HCT116 (cell line): ENCODE measurements around the gene ZFP92. TPM values are rescaled to one million over a fixed set of nuclear protein-coding genes. Genes with fewer than 3 reads are reported as not detected.

ENCODE experiments used
- ATAC-seq: fragments of 200-7000 bp; cut with Tn5 transposase; 2 replicates; pipeline ENCODE4 v1.9.1; 2020; ENCODE audit warnings: mild to moderate bottlenecking, moderate library complexity
- BruUV-seq: library from RNA; stranded (reverse); fragments of 400-500 nt; replicated peaks from 2 replicates; lab custom pipeline; 2021; lab: Mats Ljungman, UMichigan
- CTCF ChIA-PET: fragments of 300-600 bp; sonication (Branson Sonifier 250); formaldehyde crosslinking; loops from one replicate; lab custom pipeline; 2021; ENCODE audit warnings: antibody characterized with exemption; lab: Charles Lee
- POLR2A ChIA-PET: fragments of 300-600, 350-600 bp; sonication (Branson Sonifier 250); formaldehyde crosslinking; loops from one replicate; lab custom pipeline; 2021; ENCODE audit warnings: antibody characterized with exemption; lab: Charles Lee
- RAD21 ChIA-PET, 2 experiments: fragments of 300-600 bp; sonication (Branson Sonifier 250); formaldehyde crosslinking; loops; one replicate each; lab custom pipeline; 2023; ENCODE audit warnings: low total read pairs in 2 of 2; ENCODE audit not compliant: uncharacterized antibody in 2 of 2, unreplicated experiment in 2 of 2, low non-redundant PET in 1 of 2; lab: Charles Lee
- DNase-seq: peaks from one replicate; pipeline ENCODE4 v3.0.0-alpha.2; 2010; ENCODE audit warnings: low read depth, low spot score
- H2AFZ ChIP-seq: fragments of 200-600 bp; shearing (Covaris generic), sonication (generic); 2 replicates; pipeline ENCODE4 v1.6.1; 2017; ENCODE audit warnings: low read depth, mixed run types, mixed read lengths, antibody characterized with exemption, low read length; ENCODE audit not compliant: poor library complexity, severe bottlenecking
- H3K27ac ChIP-seq: 2 replicates; pipeline ENCODE4 v1.5.1; 2012; ENCODE audit warnings: low read depth, low read length
- H3K27me3 ChIP-seq: fragments of 200-600 bp; sonication (generic); 2 replicates; pipeline ENCODE4 v1.6.1; 2016; ENCODE audit warnings: mixed run types, low read length, mixed read lengths; ENCODE audit not compliant: insufficient read depth
- H3K36me3 ChIP-seq, 2 experiments: fragments of 200-500 bp in 1 of 2; fragments of 200-600 bp in 1 of 2; sonication (Bioruptor generic) in 1 of 2; sonication (generic) in 1 of 2; 2 replicates each; pipeline versions ENCODE4 v1.5.1 to v1.6.1; 2014 to 2016; ENCODE audit warnings: low read length in 2 of 2, inconsistent platforms in 1 of 2, mixed read lengths in 1 of 2, mixed run types in 1 of 2; ENCODE audit not compliant: insufficient read depth in 2 of 2, control insufficient read depth in 1 of 2
- H3K4me1 ChIP-seq, 2 experiments: fragments of 200-600 bp in 1 of 2; sonication (generic) in 1 of 2; 2 replicates each; pipeline versions ENCODE4 v1.5.1 to v1.6.1; 2012 to 2017; ENCODE audit warnings: low read length in 2 of 2, inconsistent platforms in 1 of 2, mild to moderate bottlenecking in 1 of 2, mixed read lengths in 1 of 2, mixed run types in 1 of 2, moderate library complexity in 1 of 2; ENCODE audit not compliant: insufficient read depth in 2 of 2, control insufficient read depth in 1 of 2
- H3K4me2 ChIP-seq: fragments of 200-600 bp; sonication (generic); 2 replicates; pipeline ENCODE4 v1.6.1; 2017; ENCODE audit warnings: mixed run types, low read length, mixed read lengths
- H3K4me3 ChIP-seq, 2 experiments: fragments of 200-600 bp in 1 of 2; sonication (generic) in 1 of 2; replicated peaks in 1 of 2; 2 replicates each; pipeline ENCODE4 v1.5.1; 2011 to 2016; ENCODE audit warnings: low read length in 2 of 2, control low read depth in 1 of 2, low read depth in 1 of 2, mild to moderate bottlenecking in 1 of 2, mixed read lengths in 1 of 2, mixed run types in 1 of 2
- H3K79me2 ChIP-seq: fragments of 200-600 bp; sonication (generic); 2 replicates; pipeline ENCODE4 v1.6.1; 2017; ENCODE audit warnings: mild to moderate bottlenecking, mixed run types, low read length, moderate library complexity, mixed read lengths; ENCODE audit not compliant: insufficient read depth
- H3K9ac ChIP-seq: fragments of 200-600 bp; sonication (generic); 2 replicates; pipeline ENCODE4 v1.6.1; 2016; ENCODE audit warnings: low read length, mixed read lengths
- H3K9me2 ChIP-seq: fragments of 200-600 bp; sonication (generic), shearing (Covaris generic); 2 replicates; pipeline ENCODE4 v1.6.1; 2017; ENCODE audit warnings: mixed run types, mild to moderate bottlenecking, moderate library complexity; ENCODE audit not compliant: insufficient read depth
- H3K9me3 ChIP-seq, 2 experiments: fragments of 200-500 bp in 1 of 2; fragments of 200-600 bp in 1 of 2; sonication (Bioruptor generic) in 1 of 2; sonication (generic) in 1 of 2; 2 replicates each; pipeline ENCODE4 v1.6.1; 2014 to 2017; ENCODE audit warnings: low read length in 2 of 2, mixed read lengths in 2 of 2, inconsistent platforms in 1 of 2, low read depth in 1 of 2, mild to moderate bottlenecking in 1 of 2, mixed run types in 1 of 2, moderate library complexity in 1 of 2; ENCODE audit not compliant: control insufficient read depth in 1 of 2, insufficient read depth in 1 of 2
- H4K20me1 ChIP-seq: fragments of 200-600 bp; sonication (generic), shearing (Covaris generic); 2 replicates; pipeline ENCODE4 v1.6.1; 2017; ENCODE audit warnings: mixed run types, mild to moderate bottlenecking, moderate library complexity; ENCODE audit not compliant: insufficient read depth
- EGR1 ChIP-seq: IDR thresholded peaks from 2 replicates; pipeline ENCODE4 v1.6.1; 2012; ENCODE audit warnings: low read depth
- ELF1 ChIP-seq: IDR thresholded peaks from 2 replicates; pipeline ENCODE4 v1.6.1; 2012; ENCODE audit warnings: low read depth, borderline replicate concordance
- EZH2phosphoT487 ChIP-seq: fragments of 200-600 bp; IDR thresholded peaks from 2 replicates; pipeline ENCODE4 v1.6.1; 2018; ENCODE audit warnings: antibody characterized with exemption, borderline replicate concordance
- FOSL1 ChIP-seq: IDR thresholded peaks from 2 replicates; pipeline ENCODE4 v1.6.1; 2012; ENCODE audit warnings: low read depth
- JUND ChIP-seq: IDR thresholded peaks from 2 replicates; pipeline ENCODE4 v1.6.1; 2012
- MAX ChIP-seq: IDR thresholded peaks from 2 replicates; pipeline ENCODE4 v1.6.1; 2012
- POLR2A ChIP-seq: IDR thresholded peaks from 2 replicates; pipeline ENCODE4 v1.7.0; 2011; ENCODE audit warnings: borderline replicate concordance; ENCODE audit not compliant: insufficient read depth, insufficient read length; ENCODE audit errors: extremely low read depth
- POLR2AphosphoS5 ChIP-seq: IDR thresholded peaks from 2 replicates; pipeline ENCODE4 v1.6.1; 2011; ENCODE audit warnings: mild to moderate bottlenecking, low read depth, low read length, moderate library complexity
- RAD21 ChIP-seq: IDR thresholded peaks from 2 replicates; pipeline ENCODE4 v1.6.1; 2012; ENCODE audit warnings: low read depth, mild to moderate bottlenecking
- REST ChIP-seq: IDR thresholded peaks from 2 replicates; pipeline ENCODE4 v1.6.1; 2012; ENCODE audit warnings: low read depth
- SP1 ChIP-seq: IDR thresholded peaks from 2 replicates; pipeline ENCODE4 v1.6.1; 2012; ENCODE audit warnings: low read depth
- SRF ChIP-seq: IDR thresholded peaks from 2 replicates; pipeline ENCODE4 v1.6.1; 2012; ENCODE audit warnings: low read depth
- YY1 ChIP-seq: IDR thresholded peaks from 2 replicates; pipeline ENCODE4 v1.6.1; 2011; ENCODE audit warnings: low read length, low read depth, moderate library complexity, mild to moderate bottlenecking; ENCODE audit not compliant: insufficient replicate concordance; ENCODE audit errors: extremely low read depth
- ZBTB33 ChIP-seq: IDR thresholded peaks from 2 replicates; pipeline ENCODE4 v1.6.1; 2011; ENCODE audit warnings: mild to moderate bottlenecking, low read length, moderate library complexity; ENCODE audit not compliant: insufficient replicate concordance; ENCODE audit errors: extremely low read depth
- ZFX ChIP-seq: fragments of 450-650 bp; IDR thresholded peaks from 2 replicates; pipeline ENCODE4 v1.6.1; 2017
- intact Hi-C: fragments of 100-400 bp; cut with micrococcal nuclease; formaldehyde crosslinking; loops from 2 replicates; pipeline ENCODE4 v1.10.0; 2022
- total RNA-seq: library from RNA; stranded (reverse); gene quantifications from one replicate; pipeline ENCODE4 v1.2.1, GENCODE V29; 2021; ENCODE audit not compliant: unreplicated experiment

ZFP92 gene
- total RNA-seq, 1 experiment from 2014 or later = not detected

GRCh38 chrX:153444333-153445011, 33.2 kb downstream of the ZFP92 start (continued):
- TF ChIP-seq RAD21 = no peak
- TF ChIP-seq SP1 = no peak
- TF ChIP-seq ZBTB33 = no peak
- no peak for TF ChIP-seq JUND
- TF ChIP-seq EGR1 = no peak
- TF ChIP-seq POLR2A = no peak
- no peak for TF ChIP-seq FOSL1
- no peak for TF ChIP-seq EZH2phosphoT487
- TF ChIP-seq ZFX = no peak
- TF ChIP-seq POLR2AphosphoS5 = no peak
- TF ChIP-seq SRF = no peak

- RAD21 ChIA-PET = no interaction called here
- intact Hi-C loops = no loop called here
- no TSS peak for BruUV-seq
- CTCF ChIA-PET = no interaction called here
- H3K9me2 ChIP-seq = no peaks in the 10 kb centered on the region
- no peak for DNase-seq
- ATAC-seq = no peak
- POLR2A ChIA-PET = no interaction called here
- no peaks in the 10 kb centered on the region for H3K79me2 ChIP-seq
- no peak overlapping the region for H2AFZ ChIP-seq
- H3K27me3 ChIP-seq = no peaks in the 10 kb centered on the region
- no peaks in the 10 kb centered on the region for H3K36me3 ChIP-seq
- no peak overlapping the region for H3K4me2 ChIP-seq
- no peak overlapping the region for H3K27ac ChIP-seq
- TF ChIP-seq MAX = no peak
- TF ChIP-seq POLR2AphosphoS5 = no peak
- no peak for TF ChIP-seq FOSL1
- no peak for TF ChIP-seq YY1
- TF ChIP-seq ELF1 = no peak
- TF ChIP-seq REST = no peak
- no peak for TF ChIP-seq POLR2A
- H4K20me1 ChIP-seq = no peaks in the 10 kb centered on the region
- H3K9me3 ChIP-seq = no peaks in the 10 kb centered on the region
- H3K4me1 ChIP-seq = peaks cover 0 to 7% of the 10 kb centered on the region in 2 experiments; a peak in 1 of 4 replicates
- H3K9ac ChIP-seq = no peak overlapping the region
- no peak overlapping the region for H3K4me3 ChIP-seq
Measured at GRCh38 chrX:153445106-153445855, 34.0 kb downstream of the ZFP92 start.
